ENCODE measurements around the gene DUOX2.

GRCh38 chr15:45112143-45112590, 1.8 kb downstream of the DUOX2 start:
- TF ChIP-seq, protein P1, sequence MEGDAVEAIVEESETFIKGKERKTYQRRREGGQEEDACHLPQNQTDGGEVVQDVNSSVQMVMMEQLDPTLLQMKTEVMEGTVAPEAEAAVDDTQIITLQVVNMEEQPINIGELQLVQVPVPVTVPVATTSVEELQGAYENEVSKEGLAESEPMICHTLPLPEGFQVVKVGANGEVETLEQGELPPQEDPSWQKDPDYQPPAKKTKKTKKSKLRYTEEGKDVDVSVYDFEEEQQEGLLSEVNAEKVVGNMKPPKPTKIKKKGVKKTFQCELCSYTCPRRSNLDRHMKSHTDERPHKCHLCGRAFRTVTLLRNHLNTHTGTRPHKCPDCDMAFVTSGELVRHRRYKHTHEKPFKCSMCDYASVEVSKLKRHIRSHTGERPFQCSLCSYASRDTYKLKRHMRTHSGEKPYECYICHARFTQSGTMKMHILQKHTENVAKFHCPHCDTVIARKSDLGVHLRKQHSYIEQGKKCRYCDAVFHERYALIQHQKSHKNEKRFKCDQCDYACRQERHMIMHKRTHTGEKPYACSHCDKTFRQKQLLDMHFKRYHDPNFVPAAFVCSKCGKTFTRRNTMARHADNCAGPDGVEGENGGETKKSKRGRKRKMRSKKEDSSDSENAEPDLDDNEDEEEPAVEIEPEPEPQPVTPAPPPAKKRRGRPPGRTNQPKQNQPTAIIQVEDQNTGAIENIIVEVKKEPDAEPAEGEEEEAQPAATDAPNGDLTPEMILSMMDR (IDR thresholded peaks at IDR 0.05), result no peak
- TF ChIP-seq POLR2A (IDR thresholded peaks at IDR 0.05), result no peak

Data from testis (tissue), 2 donors.